Hepatocyte (in vitro differentiated cells): ENCODE data around the gene GLI3.

Source experiments
- EZH2 ChIP-seq: fragments of 200-600 bp; sonication (generic); IDR thresholded peaks from 2 replicates; pipeline ENCODE4 v1.6.1; 2016; ENCODE audit warnings: antibody characterized with exemption, mild to moderate bottlenecking, borderline replicate concordance
- EZH2phosphoT487 ChIP-seq: fragments of 200-600 bp; sonication (generic); IDR thresholded peaks from one replicate; pipeline ENCODE4 v1.6.1; 2018; ENCODE audit warnings: antibody characterized with exemption, mild to moderate bottlenecking, low read depth, moderate library complexity; ENCODE audit not compliant: unreplicated experiment, severe bottlenecking
- TF ChIP-seq, protein P1 (sequence below): fragments of 200-600 bp; sonication (generic); IDR thresholded peaks from 2 replicates; pipeline ENCODE4 v1.5.1; 2016; ENCODE audit warnings: antibody characterized with exemption, mild to moderate bottlenecking; ENCODE audit not compliant: poor library complexity

DNA sequence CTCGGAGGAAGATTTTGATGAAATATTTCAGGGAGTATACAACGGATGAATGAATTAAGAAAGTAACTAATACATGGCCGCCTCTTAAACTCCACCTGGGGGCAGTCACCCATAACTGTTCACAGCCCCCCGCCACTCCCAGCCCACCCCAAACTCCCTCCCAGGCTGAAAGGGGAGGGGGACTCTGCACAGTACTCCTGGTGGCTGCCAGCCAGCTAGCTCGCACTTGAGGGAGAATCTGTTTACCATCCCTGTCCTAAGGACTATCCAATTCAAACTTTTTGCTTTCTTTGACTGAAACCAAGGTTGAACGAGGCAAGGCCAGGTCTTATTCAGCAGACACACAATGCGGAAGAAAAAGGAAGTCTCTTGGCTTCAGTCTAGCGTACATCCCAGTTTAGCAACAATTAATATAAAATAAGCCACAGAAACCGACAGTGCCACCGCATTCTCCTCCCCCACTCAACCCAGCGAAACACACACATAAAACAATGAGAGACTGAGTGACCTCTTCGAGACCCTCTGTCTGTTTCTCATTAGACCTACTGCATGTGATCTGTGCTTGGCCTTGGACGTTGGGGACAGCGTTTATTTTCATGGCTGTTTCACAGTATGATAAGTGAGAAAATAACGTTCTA lies 219.5 kb downstream of the GLI3 start:
- TF ChIP-seq, protein P1, sequence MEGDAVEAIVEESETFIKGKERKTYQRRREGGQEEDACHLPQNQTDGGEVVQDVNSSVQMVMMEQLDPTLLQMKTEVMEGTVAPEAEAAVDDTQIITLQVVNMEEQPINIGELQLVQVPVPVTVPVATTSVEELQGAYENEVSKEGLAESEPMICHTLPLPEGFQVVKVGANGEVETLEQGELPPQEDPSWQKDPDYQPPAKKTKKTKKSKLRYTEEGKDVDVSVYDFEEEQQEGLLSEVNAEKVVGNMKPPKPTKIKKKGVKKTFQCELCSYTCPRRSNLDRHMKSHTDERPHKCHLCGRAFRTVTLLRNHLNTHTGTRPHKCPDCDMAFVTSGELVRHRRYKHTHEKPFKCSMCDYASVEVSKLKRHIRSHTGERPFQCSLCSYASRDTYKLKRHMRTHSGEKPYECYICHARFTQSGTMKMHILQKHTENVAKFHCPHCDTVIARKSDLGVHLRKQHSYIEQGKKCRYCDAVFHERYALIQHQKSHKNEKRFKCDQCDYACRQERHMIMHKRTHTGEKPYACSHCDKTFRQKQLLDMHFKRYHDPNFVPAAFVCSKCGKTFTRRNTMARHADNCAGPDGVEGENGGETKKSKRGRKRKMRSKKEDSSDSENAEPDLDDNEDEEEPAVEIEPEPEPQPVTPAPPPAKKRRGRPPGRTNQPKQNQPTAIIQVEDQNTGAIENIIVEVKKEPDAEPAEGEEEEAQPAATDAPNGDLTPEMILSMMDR, result no peak
- TF ChIP-seq EZH2 (no peak), EZH2phosphoT487 (no peak)
